Measurements from ENCODE around the gene COP1. TPM values are rescaled to one million over a fixed set of nuclear protein-coding genes. Genes with fewer than 3 reads are reported as not detected.
"Not testable (repeated sequence)": the region's sequence is repeated elsewhere in the genome, so short reads cannot be mapped to it uniquely, and the experiment has no call there.

COP1 gene
- total and polyA plus RNA-seq, 2 of the 4 experiments (the other 2 are of a cell fraction) = 17.8 to 35.0 TPM

DNA sequence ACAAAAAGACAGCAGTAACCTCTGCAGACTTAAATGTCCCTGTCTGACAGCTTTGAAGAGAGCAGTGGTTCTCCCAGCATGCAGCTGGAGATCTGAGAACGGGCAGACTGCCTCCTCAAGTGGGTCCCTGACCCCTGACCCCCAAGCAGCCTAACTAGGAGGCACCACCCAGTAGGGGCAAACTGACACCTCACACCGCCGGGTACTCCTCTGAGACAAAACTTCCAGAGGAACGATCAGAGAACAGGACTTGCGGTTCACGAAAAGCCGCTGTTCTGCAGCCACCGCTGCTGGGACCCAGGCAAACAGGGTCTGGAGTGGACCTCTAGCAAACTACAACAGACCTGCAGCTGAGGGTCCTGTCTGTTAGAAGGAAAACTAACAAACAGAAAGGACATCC is 214.3 kb downstream of the COP1 start:
- in situ Hi-C loops (cut with MboI; ENCODE audit: low sequenced_read_pairs); H3K27ac ChIP-seq (ENCODE audit: insufficient read depth, low read length); POLR2A ChIA-PET (ENCODE audit: unreplicated experiment); H3K4me1 ChIP-seq (ENCODE audit: control insufficient read depth, insufficient read depth, low read length); ATAC-seq (ENCODE audit: low read depth); H3K4me3 ChIP-seq (ENCODE audit: insufficient read depth, low read depth, low read length); H3K18ac ChIP-seq (ENCODE audit: low read depth, low read length); H2BK20ac ChIP-seq (ENCODE audit: low read depth, low read length); H3K79me1 ChIP-seq (ENCODE audit: low read depth in 1 of 2, low read length in 2 of 2); CTCF ChIA-PET; H4K20me1 ChIP-seq (ENCODE audit: insufficient read depth, low read length); H3K4me2 ChIP-seq (ENCODE audit: low read depth, low read length); H3K4ac ChIP-seq (ENCODE audit: low read depth, low read length); H3K36me3 ChIP-seq (ENCODE audit: control insufficient read depth, insufficient read depth, low read length); H2AK5ac ChIP-seq (ENCODE audit: low read depth, low read length); H2AFZ ChIP-seq (replicated peaks; ENCODE audit: low read length, poor library complexity); H2AK9ac ChIP-seq (replicated peaks; ENCODE audit: low read depth, low read length, poor library complexity); H2BK5ac ChIP-seq (ENCODE audit: low read depth, low read length, poor library complexity, severe bottlenecking); H3K9me1 ChIP-seq (ENCODE audit: insufficient read depth, low read length); H3K14ac ChIP-seq (replicated peaks; ENCODE audit: low read depth, low read length); DNase-seq; intact Hi-C loops (cut with micrococcal nuclease); H2BK15ac ChIP-seq (ENCODE audit: low read depth, low read length); H4K91ac ChIP-seq (ENCODE audit: insufficient read depth, low read depth, low read length); H3K9me3 ChIP-seq (ENCODE audit: control insufficient read depth, insufficient read depth, low read length); BruUV-seq (replicated peaks); H3K23ac ChIP-seq (ENCODE audit: low read depth, low read length); H4K5ac ChIP-seq (ENCODE audit: low read depth, low read length); H3K9ac ChIP-seq (ENCODE audit: low read depth, low read length); H4K8ac ChIP-seq (ENCODE audit: low read depth in 2 of 2, low read length in 2 of 2); H3K56ac ChIP-seq (ENCODE audit: extremely low read depth, insufficient read depth, low read length); H2BK120ac ChIP-seq (ENCODE audit: low read depth, low read length); H3K27me3 ChIP-seq (ENCODE audit: control insufficient read depth, insufficient read depth, low read length); dilution Hi-C loops (cut with HindIII; ENCODE audit: low sequenced_read_pairs, unreplicated experiment): not testable (repeated sequence)
- WGBS, 2 experiments (ENCODE audit: extremely low coverage in 2 of 2, insufficient read length in 1 of 2) = 100% methylated on average over 1 of the region's 8 CpGs; no CpG with 5 or more reads in 1 of the 2 experiments

DNA sequence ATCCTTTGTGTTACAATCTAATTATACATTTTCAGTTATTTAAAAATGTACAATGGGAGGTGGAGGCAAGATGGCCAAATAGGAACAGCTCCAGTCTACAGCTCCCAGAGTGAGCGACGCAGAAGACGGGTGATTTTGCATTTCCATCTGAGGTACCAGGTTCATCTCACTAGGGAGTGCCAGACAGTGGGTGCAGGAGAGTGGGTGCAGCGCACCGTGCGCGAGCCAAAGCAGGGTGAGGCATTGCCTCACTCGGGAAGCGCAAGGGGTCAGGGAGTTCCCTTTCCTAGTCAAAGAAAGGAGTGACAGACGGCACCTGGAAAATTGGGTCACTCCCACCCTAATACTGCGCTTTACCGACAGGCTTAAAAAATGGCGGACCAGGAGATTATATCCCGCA is 214.9 kb downstream of the COP1 start:
- H3K4me3 ChIP-seq (ENCODE audit: insufficient read depth, low read depth, low read length); CTCF ChIA-PET; H3K4me2 ChIP-seq (ENCODE audit: low read depth, low read length); H3K9me1 ChIP-seq (ENCODE audit: insufficient read depth, low read length); H4K91ac ChIP-seq (ENCODE audit: insufficient read depth, low read depth, low read length); H3K27me3 ChIP-seq (ENCODE audit: control insufficient read depth, insufficient read depth, low read length); H2BK15ac ChIP-seq (ENCODE audit: low read depth, low read length); H2AK5ac ChIP-seq (ENCODE audit: low read depth, low read length); H3K18ac ChIP-seq (ENCODE audit: low read depth, low read length); H3K9me3 ChIP-seq (ENCODE audit: control insufficient read depth, insufficient read depth, low read length); POLR2A ChIA-PET (ENCODE audit: unreplicated experiment); H2AK9ac ChIP-seq (replicated peaks; ENCODE audit: low read depth, low read length, poor library complexity); DNase-seq; H4K8ac ChIP-seq (ENCODE audit: low read depth in 2 of 2, low read length in 2 of 2); H3K9ac ChIP-seq (ENCODE audit: low read depth, low read length); H3K4ac ChIP-seq (ENCODE audit: low read depth, low read length); H3K4me1 ChIP-seq (ENCODE audit: control insufficient read depth, insufficient read depth, low read length); H4K5ac ChIP-seq (ENCODE audit: low read depth, low read length); in situ Hi-C loops (cut with MboI; ENCODE audit: low sequenced_read_pairs); H3K27ac ChIP-seq (ENCODE audit: insufficient read depth, low read length); dilution Hi-C loops (cut with HindIII; ENCODE audit: low sequenced_read_pairs, unreplicated experiment); BruUV-seq (replicated peaks); intact Hi-C loops (cut with micrococcal nuclease); H2AFZ ChIP-seq (replicated peaks; ENCODE audit: low read length, poor library complexity); H3K56ac ChIP-seq (ENCODE audit: extremely low read depth, insufficient read depth, low read length); H4K20me1 ChIP-seq (ENCODE audit: insufficient read depth, low read length); H3K14ac ChIP-seq (replicated peaks; ENCODE audit: low read depth, low read length); H2BK20ac ChIP-seq (ENCODE audit: low read depth, low read length); H3K79me1 ChIP-seq (ENCODE audit: low read depth in 1 of 2, low read length in 2 of 2); H2BK5ac ChIP-seq (ENCODE audit: low read depth, low read length, poor library complexity, severe bottlenecking); ATAC-seq (ENCODE audit: low read depth); H3K23ac ChIP-seq (ENCODE audit: low read depth, low read length); H3K36me3 ChIP-seq (ENCODE audit: control insufficient read depth, insufficient read depth, low read length); H2BK120ac ChIP-seq (ENCODE audit: low read depth, low read length): not testable (repeated sequence)
- no CpG with 5 or more reads among the region's 14 CpGs for WGBS, 2 experiments (ENCODE audit: extremely low coverage in 2 of 2, insufficient read length in 1 of 2)

All from IMR-90 (cell line).